Measurements from ENCODE around the gene CBX8. TPM values are rescaled to one million over a fixed set of nuclear protein-coding genes. Genes with fewer than 3 reads are reported as not detected.
A peak's percentile ranks its signal among the peaks of the same experiment; 100 is the strongest.

Gene CBX8
- 16.5 and 24.6 TPM in 2 replicates for polyA plus RNA-seq (2014; cell fraction: cytosol; rRNA removed)
- polyA plus RNA-seq (2014; cell fraction: nucleus; rRNA removed): 43.5 and 47.0 TPM in 2 replicates

DNA sequence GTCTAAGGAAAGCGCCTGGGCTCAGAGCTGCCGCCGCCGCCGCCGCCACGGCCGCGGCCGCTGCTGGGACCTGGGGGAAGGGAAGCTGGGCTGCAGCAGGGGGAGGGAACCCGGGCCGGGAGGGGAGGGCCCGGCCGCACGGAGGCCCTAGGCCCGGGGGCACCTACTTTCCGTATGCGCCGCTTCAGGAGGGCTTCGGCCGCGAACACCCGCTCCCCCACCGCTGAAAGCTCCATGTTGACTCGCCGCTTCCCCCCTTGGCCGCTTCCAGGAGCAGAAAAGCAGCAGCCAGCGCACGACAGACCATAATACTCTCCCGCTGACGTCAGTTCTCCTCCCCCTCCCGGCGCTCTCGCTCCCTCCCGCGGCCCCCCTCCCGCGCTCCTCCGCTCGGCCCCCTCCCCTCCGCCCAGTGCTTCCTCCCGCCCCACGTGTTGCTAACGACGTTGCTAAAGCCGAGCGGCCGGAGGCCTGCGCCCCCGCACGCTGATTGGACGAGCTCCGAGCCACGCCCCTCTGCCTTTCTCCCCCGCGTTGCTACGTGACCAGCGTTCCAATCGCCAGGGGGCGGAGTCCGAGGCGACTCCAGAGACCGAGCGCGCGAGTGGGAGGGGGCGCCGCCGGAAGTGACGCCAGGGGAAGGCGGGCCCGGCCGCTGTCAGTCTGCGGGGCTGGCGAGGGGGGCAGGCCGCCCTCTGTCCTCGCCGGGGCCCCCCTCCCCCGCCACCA is at the start of gene CBX8:
Gene CBX8, minus strand, starts transcription at position 315 of the 729 bp plus-strand sequence. Its CDS starts 79 bp downstream, at position 236.
- DNase-seq (ENCODE audit: low spot score): peak; percentile 100

DNA sequence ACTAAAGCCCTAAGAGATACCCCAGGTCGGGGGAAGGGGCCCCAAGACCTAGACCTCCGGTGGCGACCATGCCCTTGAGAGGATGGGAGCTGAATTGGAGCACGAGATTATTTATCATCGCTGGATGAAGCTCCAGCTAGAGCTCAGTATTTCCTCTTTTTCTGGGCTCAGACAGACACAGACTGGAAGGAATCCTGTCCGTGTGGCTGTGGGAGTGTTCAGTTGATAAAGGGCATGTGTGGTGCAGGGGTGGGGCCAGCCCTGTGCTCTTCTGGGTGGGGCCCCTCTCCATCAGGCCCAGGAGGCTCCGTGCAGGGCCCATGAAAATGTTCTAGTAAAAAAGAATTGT is 48.7 kb upstream of the CBX8 start:
- no peak for DNase-seq (ENCODE audit: low spot score)

DNA sequence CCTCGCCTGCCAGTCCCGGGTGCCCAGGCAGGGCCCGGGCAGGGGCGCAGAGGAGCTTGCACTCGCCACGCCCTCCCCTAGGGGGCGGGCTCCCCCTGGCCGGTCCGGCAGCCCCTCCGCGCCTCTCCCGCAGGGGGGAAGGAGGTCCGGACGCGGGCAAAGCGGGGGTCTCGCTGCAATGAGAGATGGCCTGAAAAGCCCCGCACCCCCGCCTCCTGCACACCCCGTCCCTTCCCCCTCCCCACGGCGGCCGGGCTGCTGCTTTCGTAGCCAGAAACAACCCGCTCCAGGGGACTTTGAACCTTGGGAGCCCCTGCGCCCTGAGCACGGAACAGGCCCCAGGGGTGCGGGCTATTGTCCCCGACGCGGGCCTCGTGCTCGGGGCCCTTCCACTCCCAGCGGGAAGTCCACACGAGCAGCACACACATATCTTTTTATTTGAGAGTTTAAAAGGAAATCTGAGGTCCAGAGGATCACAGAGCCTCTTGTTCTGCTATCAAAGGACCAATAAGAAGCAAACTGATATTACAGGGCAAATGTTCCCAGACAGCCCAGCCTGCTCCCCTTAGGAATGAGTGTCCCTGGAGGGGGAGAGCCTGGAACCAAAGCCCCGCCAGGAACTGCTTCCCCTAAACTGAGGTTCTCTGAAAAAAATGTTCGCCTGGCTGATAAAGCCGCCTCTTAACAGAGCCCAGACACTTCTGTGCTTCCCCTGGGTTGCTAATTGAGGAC is 48.2 kb upstream of the CBX8 start:
- no peak for DNase-seq (ENCODE audit: low spot score)

DNA sequence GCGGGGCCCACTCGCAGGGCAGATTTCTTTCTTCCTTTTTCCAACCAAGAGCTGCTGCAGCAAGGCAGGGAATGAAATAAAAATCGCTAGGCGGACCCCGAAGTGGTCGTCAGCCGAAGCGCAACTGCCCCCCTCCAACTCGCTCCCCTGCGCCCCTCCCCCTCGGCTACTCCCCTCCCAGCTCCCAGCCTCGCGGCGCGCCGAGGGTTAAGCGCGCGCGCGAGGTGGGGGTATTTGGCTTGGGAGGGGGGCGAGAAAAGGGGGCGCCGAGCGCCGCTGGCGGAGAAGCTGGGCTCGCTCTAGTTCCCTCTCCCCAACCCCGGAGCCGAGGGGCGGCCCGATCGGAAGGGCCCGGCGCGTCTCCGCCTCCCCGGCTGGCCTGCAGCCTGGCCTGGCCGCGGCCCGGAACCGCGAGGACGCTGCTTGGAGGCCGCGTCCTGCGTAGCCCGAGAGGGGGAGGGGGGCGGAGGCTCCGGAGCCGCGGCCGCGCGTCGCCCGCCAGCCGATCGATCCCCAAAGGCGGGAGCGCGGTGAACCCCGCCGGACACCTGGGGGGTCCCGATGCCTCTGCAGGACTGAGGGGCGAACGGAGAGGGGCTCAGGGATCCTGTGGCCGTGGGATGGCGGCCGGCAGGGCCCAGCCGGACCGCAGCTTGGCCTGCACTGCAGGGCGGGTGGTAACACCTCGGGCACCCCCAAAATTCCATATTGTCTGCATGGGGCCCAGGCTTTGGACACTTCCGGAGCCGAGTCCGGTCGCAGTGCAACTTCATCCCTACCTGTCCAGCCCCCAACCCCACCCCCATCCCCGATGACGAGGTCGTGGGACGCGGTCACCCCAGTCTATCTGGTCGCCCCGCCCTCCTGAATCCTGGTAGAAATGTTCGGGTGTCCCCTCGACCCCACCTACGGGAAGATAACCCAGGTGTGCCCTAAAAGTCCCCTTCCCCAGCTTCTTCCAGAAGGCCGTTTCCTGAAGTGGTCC is 47.2 kb upstream of the CBX8 start:
- no peak for DNase-seq (ENCODE audit: low spot score)

DNA sequence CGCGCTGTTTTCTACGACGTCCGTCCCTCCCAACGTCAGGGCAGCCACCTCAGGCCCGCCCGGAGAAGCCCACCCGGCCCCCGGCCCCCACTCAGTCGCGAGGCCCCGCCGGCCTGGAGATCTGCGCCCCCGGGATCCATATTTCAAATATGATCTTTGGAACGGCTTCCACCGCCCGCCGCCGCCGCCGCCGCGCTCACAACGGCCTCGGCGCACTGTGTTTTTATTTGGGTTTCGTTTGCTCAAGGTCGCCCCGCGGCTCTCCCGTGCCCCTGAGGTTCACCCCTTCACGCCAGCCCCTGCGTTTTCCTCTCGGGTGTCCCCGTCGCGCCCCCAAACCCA is 46.6 kb upstream of the CBX8 start:
- no peak for DNase-seq (ENCODE audit: low spot score)

DNA sequence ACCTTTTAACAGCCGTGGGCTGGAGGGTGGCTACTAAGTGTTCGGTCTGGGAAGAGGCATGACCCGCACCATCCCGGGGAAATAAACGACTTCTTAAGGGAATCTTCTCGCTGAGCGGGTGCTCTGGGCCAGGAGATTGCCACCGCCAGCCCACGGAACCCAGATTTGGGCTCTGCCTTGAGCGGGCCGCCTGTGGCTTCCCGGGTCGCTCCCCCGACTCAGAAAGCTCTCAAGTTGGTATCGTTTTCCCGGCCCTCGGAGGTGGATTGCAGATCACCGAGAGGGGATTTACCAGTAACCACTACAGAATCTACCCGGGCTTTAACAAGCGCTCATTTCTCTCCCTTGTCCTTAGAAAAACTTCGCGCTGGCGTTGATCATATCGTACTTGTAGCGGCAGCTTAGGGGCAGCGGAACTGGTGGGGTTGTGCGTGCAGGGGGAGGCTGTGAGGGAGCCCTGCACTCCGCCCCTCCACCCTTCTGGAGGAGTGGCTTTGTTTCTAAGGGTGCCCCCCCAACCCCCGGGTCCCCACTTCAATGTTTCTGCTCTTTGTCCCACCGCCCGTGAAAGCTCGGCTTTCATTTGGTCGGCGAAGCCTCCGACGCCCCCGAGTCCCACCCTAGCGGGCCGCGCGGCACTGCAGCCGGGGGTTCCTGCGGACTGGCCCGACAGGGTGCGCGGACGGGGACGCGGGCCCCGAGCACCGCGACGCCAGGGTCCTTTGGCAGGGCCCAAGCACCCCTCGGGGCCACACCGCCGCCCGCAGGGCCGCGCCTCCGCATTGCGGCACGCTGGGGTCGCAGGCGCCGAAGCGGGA is 46.0 kb upstream of the CBX8 start:
- DNase-seq (ENCODE audit: low spot score): no peak

DNA sequence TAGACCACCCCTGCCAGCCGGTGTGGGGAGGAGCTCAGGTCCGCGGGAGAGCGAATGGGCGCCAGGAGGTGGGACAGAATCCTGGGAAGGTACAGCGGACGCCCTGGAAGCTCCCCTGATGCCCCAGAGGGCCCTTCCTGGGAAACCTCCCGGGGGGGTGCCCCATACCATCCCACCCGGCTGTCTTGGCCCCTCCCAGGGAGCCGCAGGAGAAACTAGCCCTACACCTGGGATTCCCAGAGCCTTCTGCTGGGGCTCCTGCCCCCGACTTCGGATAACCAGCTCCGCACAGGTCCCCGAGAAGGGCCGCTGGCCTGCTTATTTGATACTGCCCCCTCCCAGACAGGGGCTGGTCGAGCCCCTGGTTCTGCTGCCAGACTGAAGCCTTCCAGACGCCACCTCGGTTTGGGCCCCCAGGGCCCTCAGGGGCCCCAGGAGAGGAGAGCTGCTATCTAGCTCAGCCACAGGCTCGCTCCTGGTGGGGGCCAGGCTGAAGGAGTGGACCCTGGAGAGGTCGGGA is 45.3 kb upstream of the CBX8 start:
- DNase-seq (ENCODE audit: low spot score): no peak

DNA sequence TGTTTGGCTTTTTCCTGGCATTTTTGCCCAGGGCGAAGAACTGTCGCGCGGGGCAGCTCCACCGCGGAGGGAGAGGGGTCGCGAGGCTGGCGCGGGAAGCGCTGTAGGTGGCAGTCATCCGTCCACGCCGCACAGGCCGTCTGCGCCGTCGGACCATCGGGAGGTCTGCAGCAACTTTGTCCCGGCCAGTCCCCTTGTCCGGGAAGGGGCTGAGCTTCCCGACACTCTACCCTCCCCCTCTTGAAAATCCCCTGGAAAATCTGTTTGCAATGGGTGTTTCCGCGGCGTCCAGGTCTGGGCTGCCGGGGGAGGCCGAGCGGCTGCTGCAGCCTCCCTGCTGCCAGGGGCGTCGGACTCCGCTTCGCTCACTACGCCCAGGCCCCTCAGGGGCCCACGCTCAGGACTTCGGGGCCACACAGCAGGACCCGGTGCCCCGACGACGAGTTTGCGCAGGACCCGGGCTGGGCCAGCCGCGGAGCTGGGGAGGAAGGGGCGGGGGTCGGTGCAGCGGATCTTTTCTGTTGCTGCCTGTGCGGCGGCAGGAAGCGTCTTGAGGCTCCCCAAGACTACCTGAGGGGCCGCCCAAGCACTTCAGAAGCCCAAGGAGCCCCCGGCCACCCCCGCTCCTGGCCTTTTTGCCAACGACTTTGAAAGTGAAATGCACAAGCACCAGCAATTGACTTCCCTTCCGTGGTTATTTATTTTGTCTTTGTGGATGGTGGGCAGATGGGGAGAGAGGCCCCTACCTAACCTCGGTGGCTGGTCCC is 44.7 kb upstream of the CBX8 start:
- DNase-seq (ENCODE audit: low spot score): no peak

DNA sequence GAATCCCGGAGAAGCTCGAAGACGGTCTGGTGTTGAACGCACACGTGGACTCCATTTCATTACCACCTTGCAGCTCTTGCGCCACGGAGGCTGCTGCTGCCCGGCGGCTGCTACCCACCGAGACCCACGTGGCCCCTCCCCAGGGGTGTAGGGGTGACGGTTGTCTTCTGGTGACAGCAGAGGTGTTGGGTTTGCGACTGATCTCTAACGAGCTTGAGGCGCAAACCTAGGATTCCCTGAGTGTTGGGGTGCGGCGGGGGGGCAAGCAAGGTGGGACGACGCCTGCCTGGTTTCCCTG is 44.1 kb upstream of the CBX8 start:
- no peak for DNase-seq (ENCODE audit: low spot score)

DNA sequence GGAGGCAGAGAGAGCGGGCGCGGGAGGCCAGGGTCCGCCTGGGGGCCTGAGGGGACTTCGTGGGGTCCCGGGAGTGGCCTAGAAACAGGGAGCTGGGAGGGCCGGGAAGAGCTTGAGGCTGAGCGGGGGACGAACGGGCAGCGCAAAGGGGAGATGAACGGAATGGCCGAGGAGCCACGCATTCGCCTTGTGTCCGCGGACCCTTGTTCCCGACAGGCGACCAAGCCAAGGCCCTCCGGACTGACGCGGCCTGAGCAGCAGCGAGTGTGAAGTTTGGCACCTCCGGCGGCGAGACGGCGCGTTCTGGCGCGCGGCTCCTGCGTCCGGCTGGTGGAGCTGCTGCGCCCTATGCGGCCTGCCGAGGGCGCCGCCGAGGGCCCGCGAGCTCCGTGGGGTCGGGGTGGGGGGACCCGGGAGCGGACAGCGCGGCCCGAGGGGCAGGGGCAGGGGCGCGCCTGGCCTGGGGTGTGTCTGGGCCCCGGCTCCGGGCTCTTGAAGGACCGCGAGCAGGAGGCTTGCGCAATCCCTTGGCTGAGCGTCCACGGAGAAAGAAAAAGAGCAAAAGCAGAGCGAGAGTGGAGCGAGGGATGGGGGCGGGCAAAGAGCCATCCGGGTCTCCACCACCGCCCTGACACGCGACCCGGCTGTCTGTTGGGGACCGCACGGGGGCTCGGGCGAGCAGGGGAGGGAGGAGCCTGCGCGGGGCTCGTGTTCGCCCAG is 43.6 kb upstream of the CBX8 start:
- DNase-seq (ENCODE audit: low spot score): peak; percentile 51

DNA sequence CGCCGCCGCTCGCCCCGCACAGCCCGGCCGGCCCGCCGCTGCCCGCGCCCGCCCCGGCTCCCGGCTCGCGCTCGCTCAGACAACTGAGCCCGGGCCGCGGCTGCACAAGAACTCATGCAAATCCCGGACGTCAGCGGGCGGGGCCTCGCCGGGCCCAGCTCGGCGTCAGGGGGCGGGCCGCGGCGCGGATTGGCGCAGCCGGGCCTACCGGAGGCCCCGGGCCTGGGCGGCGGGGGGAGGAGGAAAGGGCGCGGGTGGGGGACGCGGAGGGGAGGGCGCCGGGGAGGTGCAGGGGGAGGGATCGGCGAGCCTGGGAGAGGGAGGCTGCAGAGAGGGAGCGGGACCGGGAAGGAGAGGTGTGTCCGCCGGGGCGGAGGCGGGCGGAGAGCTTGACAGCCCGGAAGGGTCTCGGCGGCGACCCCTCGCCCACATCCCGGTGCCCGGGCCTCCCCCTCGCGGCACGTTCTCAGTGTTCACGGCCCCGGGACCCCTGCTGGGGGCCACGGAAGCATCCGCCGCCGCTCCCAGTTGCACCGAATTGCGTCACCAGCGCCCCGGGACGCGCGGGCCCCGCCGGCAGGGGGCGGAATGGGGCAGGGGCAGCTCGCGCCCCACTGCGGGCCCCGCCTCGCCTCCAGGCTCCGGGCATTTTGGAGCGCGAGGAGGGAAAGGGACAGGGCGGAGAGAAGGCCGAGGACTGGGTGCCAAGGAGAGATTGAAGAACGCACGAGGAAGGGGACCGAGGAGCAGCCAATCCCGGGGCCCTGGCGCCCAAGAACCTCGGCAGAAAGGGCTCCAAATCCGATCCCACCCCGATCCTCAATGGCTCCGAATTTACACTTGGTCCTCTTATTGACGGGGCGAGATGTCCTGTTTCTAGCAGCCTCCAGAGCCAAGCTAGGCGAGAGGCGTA is 42.7 kb upstream of the CBX8 start, which contains the start of gene CBX4:
Gene CBX4, minus strand, starts transcription at position 85 of the 913 bp plus-strand sequence. CDS start 189 bp downstream, outside the sequence.
- DNase-seq (ENCODE audit: low spot score): peak; percentile 91

DNA sequence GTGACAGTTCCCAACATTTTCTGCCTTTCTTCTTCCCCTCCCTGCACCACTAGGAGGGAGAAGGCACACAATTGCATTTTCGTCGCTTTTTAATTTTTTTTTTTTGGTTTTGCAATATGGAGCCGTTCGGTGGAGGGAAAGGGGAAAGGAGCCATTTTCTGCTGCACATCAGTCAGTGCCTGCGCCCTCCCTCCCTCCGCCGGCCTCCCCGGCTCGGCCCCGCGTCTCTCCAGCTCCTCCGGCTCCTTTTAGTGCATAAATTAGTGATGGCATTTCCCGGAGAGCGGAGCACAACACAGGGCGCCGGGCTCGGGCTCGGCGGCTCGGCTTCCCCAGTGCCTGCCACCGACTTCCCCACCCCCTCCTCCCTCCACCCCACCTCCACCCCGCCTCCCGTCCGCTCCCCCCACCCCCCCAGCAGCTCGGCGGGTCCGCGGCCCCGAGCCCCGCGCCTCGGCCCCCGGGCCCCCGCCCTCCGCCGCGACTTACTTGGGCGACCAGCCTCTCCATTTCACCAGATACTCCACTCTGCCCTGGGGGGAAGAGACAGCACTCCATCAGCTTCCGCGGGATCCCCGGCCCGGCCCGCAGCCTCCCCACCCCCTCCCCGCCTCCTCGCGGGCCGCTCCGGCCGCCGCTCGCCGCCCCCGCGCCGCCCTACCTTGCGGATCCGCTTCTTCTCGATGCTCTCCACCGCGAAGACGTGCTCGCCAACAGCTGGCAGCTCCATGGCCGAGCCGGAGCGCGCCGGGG is 41.8 kb upstream of the CBX8 start:
- peak; percentile 71 for DNase-seq (ENCODE audit: low spot score)

DNA sequence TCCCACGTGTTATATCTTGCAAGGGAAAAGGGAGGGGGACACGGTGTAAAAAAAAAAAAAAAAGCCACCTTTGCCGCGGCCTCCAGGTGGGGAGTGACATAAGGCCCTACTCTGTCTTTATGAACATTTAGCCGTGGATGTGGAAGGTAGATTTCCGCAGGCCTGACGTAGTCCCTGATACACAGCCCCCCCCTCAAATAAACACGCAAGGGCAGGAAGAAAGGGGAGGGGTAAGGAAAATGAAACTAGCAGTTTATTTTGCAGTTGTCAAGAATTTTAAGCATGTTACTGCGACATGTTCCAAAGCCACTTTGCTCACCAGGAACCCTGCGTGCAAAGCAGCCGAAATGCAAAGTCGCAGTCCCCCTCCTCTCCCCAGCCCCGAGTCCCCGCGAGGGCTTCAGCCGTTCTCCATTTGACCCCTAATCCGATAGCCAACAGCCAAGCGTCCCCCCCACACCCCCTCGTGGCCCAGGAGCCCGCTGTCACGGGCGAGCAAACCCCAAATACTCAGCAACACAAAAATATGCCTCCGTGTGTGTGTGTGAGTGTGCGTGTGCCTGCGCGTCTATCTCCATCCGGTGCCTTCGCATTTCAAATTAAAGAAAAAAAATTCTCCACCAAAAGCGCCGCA is 41.1 kb upstream of the CBX8 start:
- DNase-seq (ENCODE audit: low spot score): no peak

DNA sequence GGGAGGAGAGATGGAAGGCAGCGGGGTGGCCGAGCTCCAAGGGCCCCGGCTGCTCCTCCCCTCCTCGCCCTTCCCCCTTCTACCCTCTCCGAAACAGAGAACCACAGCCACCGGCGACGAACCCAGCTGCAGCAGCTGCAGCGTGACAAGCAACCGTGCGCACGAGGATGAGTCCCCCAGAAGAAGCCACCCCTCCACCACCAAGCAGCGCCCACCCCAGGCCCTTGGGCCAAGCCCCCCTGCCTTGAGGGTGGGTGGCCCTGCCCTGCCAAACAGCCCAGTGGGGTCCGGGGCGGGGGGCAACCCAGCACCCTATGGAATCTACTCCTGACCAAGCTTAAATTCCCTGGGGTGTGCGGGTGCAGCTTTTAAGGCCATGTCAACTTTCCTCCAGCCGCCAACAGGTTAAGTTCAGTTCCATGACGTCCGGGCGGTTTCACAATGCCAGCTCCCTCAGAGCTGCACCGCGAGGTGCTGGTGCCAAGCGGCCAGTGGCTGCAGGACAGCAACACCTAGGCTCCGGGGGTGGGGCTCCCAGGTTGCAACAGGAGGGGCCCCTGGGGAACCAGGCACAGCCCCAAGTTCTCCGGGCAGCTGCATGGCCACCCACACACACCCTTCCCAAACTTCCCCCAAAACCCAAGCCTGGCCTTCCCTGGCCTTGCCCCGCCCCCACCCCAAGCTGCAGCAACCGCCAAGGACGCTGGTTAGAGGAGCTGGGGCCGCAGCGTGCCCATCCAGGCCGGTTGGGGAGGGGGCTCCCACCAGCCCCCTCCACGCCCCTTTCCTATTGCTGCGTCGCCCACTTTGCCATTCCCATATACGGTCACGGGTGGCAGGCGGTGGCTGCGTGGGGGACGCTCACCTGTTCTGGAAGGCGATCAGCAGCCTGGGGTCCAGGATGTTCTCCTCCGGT is 40.4 kb upstream of the CBX8 start:
- DNase-seq (ENCODE audit: low spot score): no peak

DNA sequence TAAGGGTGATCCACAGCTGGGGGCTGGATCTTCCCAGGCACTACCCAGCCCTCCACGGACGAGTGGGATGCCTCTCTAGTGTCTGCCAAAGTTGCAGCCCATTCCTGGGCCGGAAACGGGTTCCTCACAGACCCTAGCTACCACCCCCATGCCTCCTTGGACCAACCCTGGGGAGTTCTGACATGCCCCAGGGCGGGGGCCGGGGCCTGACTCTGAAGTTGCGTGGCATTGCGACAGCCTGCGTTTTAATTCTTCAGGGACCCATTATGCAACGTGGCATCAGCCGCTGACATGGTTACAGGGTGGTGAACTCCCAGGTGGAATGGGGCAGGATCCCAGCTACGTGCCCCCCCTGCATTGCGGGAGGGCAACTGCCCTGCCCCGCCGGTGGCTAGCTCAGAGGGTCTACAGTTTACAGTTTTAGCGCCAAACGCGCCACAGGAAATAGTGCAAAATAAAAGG is 39.7 kb upstream of the CBX8 start:
- no peak for DNase-seq (ENCODE audit: low spot score)

DNA sequence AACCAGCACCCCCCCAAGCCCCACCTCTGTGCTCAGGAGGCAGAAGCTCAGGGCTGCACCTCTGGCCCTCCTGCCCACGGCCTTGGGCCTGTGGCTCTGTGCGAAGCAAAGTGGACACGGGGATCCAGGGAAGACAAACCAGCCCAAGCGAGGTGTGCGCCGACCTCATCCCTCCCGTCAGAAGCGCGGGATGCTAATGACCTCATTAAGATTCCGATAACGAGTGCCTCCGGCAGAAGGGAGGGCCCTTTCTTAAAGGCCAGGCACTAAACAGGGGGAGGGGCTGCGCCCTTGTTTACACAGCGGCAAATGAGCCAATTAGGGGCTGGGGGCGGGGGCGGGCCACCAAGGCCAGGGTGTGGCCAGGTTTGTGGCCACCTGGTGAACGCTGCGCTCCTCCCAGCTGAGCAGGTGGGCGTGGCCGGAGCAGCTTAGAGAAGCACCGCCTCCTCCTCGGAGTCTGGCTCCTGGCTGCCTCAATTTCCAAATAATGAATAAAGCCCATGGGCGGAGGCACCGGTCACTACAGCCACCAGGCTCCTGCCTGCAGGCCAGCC is 39.2 kb upstream of the CBX8 start:
- no peak for DNase-seq (ENCODE audit: low spot score)

Data from SK-N-DZ (cell line).